ENCODE measurements around the gene GPATCH2.
A peak's percentile ranks its signal among the peaks of the same experiment; 100 is the strongest.

GRCh38 chr1:217564833-217565232, 66.1 kb downstream of the GPATCH2 start:
- TF ChIP-seq CTCF (IDR thresholded peaks at IDR 0.05; ENCODE audit: insufficient read depth, low read length), result no peak
- TF ChIP-seq POLR2AphosphoS5 (IDR thresholded peaks at IDR 0.05; ENCODE audit: low read depth), result no peak
- no peak for TF ChIP-seq REST (IDR thresholded peaks at IDR 0.05; ENCODE audit: insufficient replicate concordance, low read depth)
- no peak for TF ChIP-seq GABPA (IDR thresholded peaks at IDR 0.05; ENCODE audit: low read depth)
- TF ChIP-seq SPI1 (IDR thresholded peaks at IDR 0.05; ENCODE audit: borderline replicate concordance, low read depth), result peak; percentile 94
